SK-N-SH treated with all-trans-retinoic acid at 6 μM for 48 hours (cell line): Measurements from ENCODE around the gene ABI1.

Experiments
- ARNTL ChIP-seq: fragments of 450-650 bp; formaldehyde crosslinking; IDR thresholded peaks from 2 replicates; pipeline ENCODE4 v1.5.0; 2020; ENCODE audit warnings: low read depth, mild to moderate bottlenecking, moderate library complexity, borderline replicate concordance
- BACH2 ChIP-seq: fragments of 250-450 bp; sonication (Bioruptor Pico); IDR thresholded peaks from 2 replicates; pipeline ENCODE4 v1.9.0; 2021; ENCODE audit warnings: mild to moderate bottlenecking, borderline replicate concordance
- CSRNP3 ChIP-seq: fragments of 250-450 bp; sonication (Bioruptor Pico); IDR thresholded peaks from 2 replicates; pipeline ENCODE4 v1.5.1; 2021; ENCODE audit warnings: mild to moderate bottlenecking, moderate library complexity
- RARB ChIP-seq: fragments of 250-450 bp; sonication (Bioruptor Pico); IDR thresholded peaks from 2 replicates; pipeline ENCODE4 v1.8.0; 2021; ENCODE audit warnings: mild to moderate bottlenecking, moderate library complexity
- TSHZ2 ChIP-seq: fragments of 250-450 bp; sonication (Bioruptor Pico); IDR thresholded peaks from 2 replicates; pipeline ENCODE4 v1.5.0; 2020; ENCODE audit warnings: mild to moderate bottlenecking, moderate library complexity
- ZC3H10 ChIP-seq: fragments of 250-450 bp; sonication (Bioruptor Pico); IDR thresholded peaks from 2 replicates; pipeline ENCODE4 v1.5.1; 2021; ENCODE audit warnings: mild to moderate bottlenecking, moderate library complexity
- ZNF8 ChIP-seq: fragments of 450-650 bp; formaldehyde crosslinking; IDR thresholded peaks from 2 replicates; pipeline ENCODE4 v1.5.0; 2020; ENCODE audit warnings: mild to moderate bottlenecking, moderate library complexity

- TF ChIP-seq RARB (no peak), ZNF8 (CRISPR knock-in tag) (no peak), CSRNP3 (CRISPR knock-in tag) (no peak), ZC3H10 (no peak), TSHZ2 (CRISPR knock-in tag) (no peak), BACH2 (CRISPR knock-in tag) (no peak), ARNTL (CRISPR knock-in tag) (no peak)
These were observed 67.8 kb downstream of the ABI1 start for GRCh38 chr10:26792758-26793495.
